ENCODE measurements around the gene KIRREL3. TPM values are rescaled to one million over a fixed set of nuclear protein-coding genes. Genes with fewer than 3 reads are reported as not detected.

KIRREL3 gene
- total RNA-seq, 4 donors from 2014 or later = 0.82 to 15.7 (median 1.4) TPM; not detected in 1

DNA sequence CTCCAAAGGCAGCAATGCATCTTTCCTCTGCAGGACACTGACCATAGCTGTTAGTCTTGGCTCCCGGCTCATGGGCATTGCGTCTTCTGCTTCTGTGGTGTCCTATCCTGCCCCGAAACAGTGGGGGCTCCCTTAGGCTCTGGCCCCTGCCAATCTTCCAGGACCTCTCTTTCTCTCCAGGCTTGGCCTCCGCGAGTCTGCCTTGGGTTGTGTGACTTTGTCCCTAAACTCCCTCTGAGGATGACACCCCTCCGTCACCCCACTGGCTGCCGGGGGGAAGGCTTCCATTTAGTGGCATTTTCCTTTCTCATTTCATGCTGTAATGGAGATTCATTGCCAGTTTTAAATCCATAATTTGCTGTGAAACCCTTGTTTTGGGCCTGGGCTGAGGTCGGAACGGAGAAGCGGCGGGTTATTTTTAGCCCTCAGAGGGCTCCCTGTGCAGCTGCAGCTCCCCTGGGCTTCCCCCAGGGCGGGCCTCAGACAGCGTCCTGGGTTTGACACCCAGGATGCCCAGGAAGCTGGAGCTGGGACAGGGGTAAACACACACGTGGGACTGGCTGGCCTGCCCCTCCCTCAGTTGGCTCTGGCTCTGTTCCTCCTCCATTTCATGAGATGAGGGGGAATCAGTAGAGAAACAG, 489.0 kb downstream of the KIRREL3 start:
- Histone ChIP-seq H3K27me3 (peaks cover 5% of the 10 kb centered on the region), H3K9me3 (no peaks in the 10 kb centered on the region), H3K4me3 (no peak overlapping the region), H3K27ac (no peak overlapping the region), H3K36me3 (no peaks in the 10 kb centered on the region), H3K4me1 (no peaks in the 10 kb centered on the region)
- in situ Hi-C loops (cut with MboI; ENCODE audit: low pct_ligation_motif_present in 1 of 4, low pct_unique_long_range_greater_than_20kb in 1 of 4, low sequenced_read_pairs in 3 of 4) = no loop called here
- DNase-seq = no peak
- TF ChIP-seq, protein P1, sequence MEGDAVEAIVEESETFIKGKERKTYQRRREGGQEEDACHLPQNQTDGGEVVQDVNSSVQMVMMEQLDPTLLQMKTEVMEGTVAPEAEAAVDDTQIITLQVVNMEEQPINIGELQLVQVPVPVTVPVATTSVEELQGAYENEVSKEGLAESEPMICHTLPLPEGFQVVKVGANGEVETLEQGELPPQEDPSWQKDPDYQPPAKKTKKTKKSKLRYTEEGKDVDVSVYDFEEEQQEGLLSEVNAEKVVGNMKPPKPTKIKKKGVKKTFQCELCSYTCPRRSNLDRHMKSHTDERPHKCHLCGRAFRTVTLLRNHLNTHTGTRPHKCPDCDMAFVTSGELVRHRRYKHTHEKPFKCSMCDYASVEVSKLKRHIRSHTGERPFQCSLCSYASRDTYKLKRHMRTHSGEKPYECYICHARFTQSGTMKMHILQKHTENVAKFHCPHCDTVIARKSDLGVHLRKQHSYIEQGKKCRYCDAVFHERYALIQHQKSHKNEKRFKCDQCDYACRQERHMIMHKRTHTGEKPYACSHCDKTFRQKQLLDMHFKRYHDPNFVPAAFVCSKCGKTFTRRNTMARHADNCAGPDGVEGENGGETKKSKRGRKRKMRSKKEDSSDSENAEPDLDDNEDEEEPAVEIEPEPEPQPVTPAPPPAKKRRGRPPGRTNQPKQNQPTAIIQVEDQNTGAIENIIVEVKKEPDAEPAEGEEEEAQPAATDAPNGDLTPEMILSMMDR (IDR thresholded peaks at IDR 0.05) = no peak
- TF ChIP-seq POLR2A (IDR thresholded peaks at IDR 0.05) = no peak
- no peak for TF ChIP-seq POLR2AphosphoS5 (IDR thresholded peaks at IDR 0.05)
- no peak for TF ChIP-seq EP300 (IDR thresholded peaks at IDR 0.05; ENCODE audit: low read depth)
- WGBS, 2 donors (ENCODE audit: low coverage in 1 of 2) = 70 to 89% methylated on average over 4 to 14 of the region's 14 CpGs
- intact Hi-C loops (cut with DNase I; ENCODE audit: low total_unique reads) = no loop called here

DNA sequence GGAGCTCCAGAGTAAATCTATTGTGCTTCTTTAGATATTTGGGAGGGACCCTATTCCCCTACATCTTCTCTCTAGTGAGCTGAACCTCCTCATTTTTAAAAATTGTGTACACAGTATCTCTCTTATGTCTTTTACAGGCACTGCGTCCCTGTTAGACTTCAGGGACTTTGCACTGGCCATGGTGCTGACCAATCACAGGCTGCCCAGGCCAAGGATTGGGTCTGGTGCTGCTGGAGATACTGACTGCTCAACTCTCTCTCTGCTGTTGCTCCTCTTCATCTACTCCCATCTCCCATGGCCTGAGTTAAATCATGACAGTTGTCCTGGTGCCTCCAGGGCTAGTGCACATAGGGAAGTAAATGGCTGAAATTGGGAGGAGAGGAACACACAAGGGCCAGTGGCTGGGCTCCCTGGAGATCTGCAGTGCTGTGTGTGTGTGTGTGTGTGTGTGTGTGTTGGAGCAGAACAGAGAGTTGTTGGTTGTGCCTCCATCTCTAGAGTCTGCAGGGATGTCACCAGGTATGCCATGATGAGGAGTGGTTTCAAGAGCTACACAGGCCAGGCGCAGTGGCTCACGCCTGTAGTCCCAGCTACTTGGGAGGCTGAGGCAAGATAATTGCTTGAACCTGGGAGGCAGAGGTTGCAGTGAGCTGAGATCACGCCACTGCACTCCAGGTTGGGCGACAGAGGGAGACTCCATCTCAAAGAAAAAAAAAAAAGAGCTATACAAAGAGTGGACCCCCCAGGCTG, 489.8 kb downstream of the KIRREL3 start:
- H3K27me3 ChIP-seq = peaks cover 5% of the 10 kb centered on the region
- in situ Hi-C loops (cut with MboI; ENCODE audit: low pct_ligation_motif_present in 1 of 4, low pct_unique_long_range_greater_than_20kb in 1 of 4, low sequenced_read_pairs in 3 of 4) = no loop called here
- no peak for DNase-seq

DNA sequence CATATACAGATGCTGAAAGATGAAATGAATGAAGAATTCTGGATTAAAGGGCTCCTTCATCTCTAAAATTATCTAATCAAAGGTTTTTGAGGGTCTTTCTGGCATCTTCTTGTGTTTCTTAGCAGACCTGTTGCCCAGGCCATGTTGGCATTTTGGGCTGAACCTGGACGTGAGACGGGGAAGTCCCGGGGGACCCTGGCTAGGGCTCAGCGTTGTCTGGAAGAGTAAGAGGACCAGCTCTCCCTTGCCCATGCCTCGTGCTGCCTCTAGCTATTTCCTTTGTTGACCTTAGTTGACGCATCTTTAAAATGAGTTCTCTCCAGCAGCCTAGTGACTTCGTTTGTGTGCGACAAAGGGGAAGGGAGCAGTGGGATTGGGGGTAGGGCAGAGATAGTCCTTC, 492.9 kb downstream of the KIRREL3 start:
- no peak for TF ChIP-seq POLR2A (IDR thresholded peaks at IDR 0.05)
- no peak for TF ChIP-seq EP300 (IDR thresholded peaks at IDR 0.05; ENCODE audit: low read depth)
- TF ChIP-seq, protein P1 (IDR thresholded peaks at IDR 0.05) = no peak
- TF ChIP-seq POLR2AphosphoS5 (IDR thresholded peaks at IDR 0.05) = no peak
- WGBS, 2 donors (ENCODE audit: low coverage in 1 of 2) = 67% methylated on average over 8 of the region's 8 CpGs; no CpG with 5 or more reads in 1 of the 2 donors
- Histone ChIP-seq H3K9me3 (no peaks in the 10 kb centered on the region), H3K4me1 (no peaks in the 10 kb centered on the region), H3K4me3 (no peak overlapping the region), H3K36me3 (no peaks in the 10 kb centered on the region), H3K27me3 (peaks cover 23% of the 10 kb centered on the region), H3K27ac (no peak overlapping the region)
- no peak for DNase-seq
- in situ Hi-C loops (cut with MboI; ENCODE audit: low pct_ligation_motif_present in 1 of 4, low pct_unique_long_range_greater_than_20kb in 1 of 4, low sequenced_read_pairs in 3 of 4) (no loop called here), intact Hi-C loops (cut with DNase I; ENCODE audit: low total_unique reads) (no loop called here)

More for the DNA sequence above, 489.8 kb downstream of the KIRREL3 start:
- no peak overlapping the region for H3K27ac ChIP-seq
- H3K4me1 ChIP-seq = no peaks in the 10 kb centered on the region
- intact Hi-C loops (cut with DNase I; ENCODE audit: low total_unique reads) = no loop called here
- TF ChIP-seq POLR2A (IDR thresholded peaks at IDR 0.05) (no peak), EP300 (IDR thresholded peaks at IDR 0.05; ENCODE audit: low read depth) (no peak), POLR2AphosphoS5 (IDR thresholded peaks at IDR 0.05) (no peak)
- TF ChIP-seq, protein P1 (IDR thresholded peaks at IDR 0.05) = no peak
- H3K4me3 ChIP-seq = no peak overlapping the region
- 64 to 65% methylated on average over 2 to 5 of the region's 5 CpGs for WGBS, 2 donors (ENCODE audit: low coverage in 1 of 2)
- no peaks in the 10 kb centered on the region for H3K9me3 ChIP-seq
- H3K36me3 ChIP-seq = no peaks in the 10 kb centered on the region

DNA sequence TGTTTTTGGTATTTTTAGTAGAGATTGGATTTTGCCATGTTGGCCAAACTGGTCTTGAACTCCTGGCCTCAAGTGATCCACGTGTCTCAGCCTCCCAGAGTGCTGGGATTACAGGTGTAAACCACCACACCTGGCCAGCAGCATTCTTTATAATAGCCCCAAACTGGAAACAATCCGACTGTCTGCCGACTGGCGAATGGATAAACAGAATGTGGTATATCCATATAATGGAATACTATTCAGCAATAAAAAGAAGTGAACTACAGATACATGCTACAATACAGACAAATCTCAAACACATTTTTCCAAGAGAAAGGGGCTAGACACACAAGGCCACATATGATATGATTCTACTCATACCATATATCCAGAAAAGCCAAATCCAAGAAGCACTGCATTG, 493.8 kb downstream of the KIRREL3 start:
- Histone ChIP-seq H3K9me3 (no peaks in the 10 kb centered on the region), H3K27ac (no peak overlapping the region), H3K27me3 (peaks cover 32% of the 10 kb centered on the region), H3K4me1 (no peaks in the 10 kb centered on the region), H3K4me3 (no peak overlapping the region), H3K36me3 (no peaks in the 10 kb centered on the region)
- WGBS, 2 donors (ENCODE audit: low coverage in 1 of 2) = 20 to 82% methylated on average over 1 to 4 of the region's 4 CpGs
- DNase-seq = no peak
- TF ChIP-seq POLR2AphosphoS5 (IDR thresholded peaks at IDR 0.05) (no peak), POLR2A (IDR thresholded peaks at IDR 0.05) (no peak), EP300 (IDR thresholded peaks at IDR 0.05; ENCODE audit: low read depth) (no peak)
- TF ChIP-seq, protein P1 (IDR thresholded peaks at IDR 0.05) = no peak
- intact Hi-C loops (cut with DNase I; ENCODE audit: low total_unique reads) (no loop called here), in situ Hi-C loops (cut with MboI; ENCODE audit: low pct_ligation_motif_present in 1 of 4, low pct_unique_long_range_greater_than_20kb in 1 of 4, low sequenced_read_pairs in 3 of 4) (no loop called here)
